Spleen (tissue), 7 donors: ENCODE results near the gene ALAD.

Experiments
- CTCF ChIP-seq, 11 experiments: fragments of 200-600 bp in 7 of 11; fragments of 450-650 bp in 4 of 11; sonication (generic) in 4 of 11; IDR thresholded peaks in 8 of 11; conservative IDR thresholded peaks in 3 of 11; 1 replicate in 7 of 11; 2 replicates in 4 of 11; pipeline versions ENCODE4 v1.4.0 to v1.8.0; 2016 to 2021; ENCODE audit warnings: antibody characterized with exemption in 11 of 11, inconsistent platforms in 4 of 11, mild to moderate bottlenecking in 1 of 11
- POLR2A ChIP-seq, 3 donors: fragments of 450-650 bp; IDR thresholded peaks; one replicate each; pipeline ENCODE4 v1.5.1; 2017; ENCODE audit warnings: antibody characterized with exemption in 3 of 3, mild to moderate bottlenecking in 1 of 3
- donor health status: DM: no; HTN: no; CAD: no; lungs with moderate emphysema.
- donor health status: DM: no; HTN: no; CAD: no.
- donor health status: DM: no; HTN: no; CAD: no.

GRCh38 chr9:113364951-113365350 lies 36.1 kb downstream of the ALAD start:
- TF ChIP-seq CTCF (IDR thresholded peaks at IDR 0.05 in 8 of 11, conservative IDR thresholded peaks at IDR 0.05 in 3 of 11) (no peak), POLR2A (IDR thresholded peaks at IDR 0.05) (no peak)
